Cardiac muscle cell (in vitro differentiated cells and primary cell): Measurements from ENCODE around the gene ACTC1. TPM values are rescaled to one million over a fixed set of nuclear protein-coding genes. Genes with fewer than 3 reads are reported as not detected.
"Not testable (repeated sequence)": the region's sequence is repeated elsewhere in the genome, so short reads cannot be mapped to it uniquely, and the experiment has no call there.

Experiments
- DNase-seq, 2 donors: peaks; one replicate each; pipeline versions ENCODE4 v3.0.0 to v3.0.0-alpha.2; 2010 to 2017; ENCODE audit warnings: low read depth in 1 of 2, low spot score in 1 of 2
- H3K27ac ChIP-seq: fragments of 200-600 bp; sonication (generic); 2 replicates; pipeline ENCODE4 v1.5.1; 2016
- H3K27me3 ChIP-seq: fragments of 200-600 bp; sonication (generic); 2 replicates; pipeline ENCODE4 v1.6.0; 2016; ENCODE audit warnings: control low read depth
- H3K36me3 ChIP-seq: fragments of 200-600 bp; sonication (generic); 2 replicates; pipeline ENCODE4 v1.5.1; 2016; ENCODE audit warnings: control low read depth
- H3K4me1 ChIP-seq: fragments of 200-600 bp; sonication (generic); 2 replicates; pipeline ENCODE4 v1.8.1; 2017; ENCODE audit warnings: low read depth, mild to moderate bottlenecking, mixed run types
- H3K4me3 ChIP-seq: fragments of 200-600 bp; sonication (generic); 2 replicates; pipeline ENCODE4 v1.5.1; 2016; ENCODE audit warnings: mild to moderate bottlenecking
- H3K9me3 ChIP-seq: fragments of 200-600 bp; sonication (generic); 2 replicates; pipeline ENCODE4 v1.5.1; 2017; ENCODE audit warnings: low read depth, mild to moderate bottlenecking, control low read depth
- CTCF ChIP-seq: IDR thresholded peaks from 2 replicates; pipeline ENCODE4 v1.5.1; 2012; ENCODE audit warnings: low read depth, mild to moderate bottlenecking, low read length
- polyA plus RNA-seq: library from polyadenylated mRNA; unstranded; fragments of >200 nt; fragmentation: Nextera tagmentation; extraction: Ambion mirVana; gene quantifications from 2 replicates; pipeline ENCODE4 v1.2.1, GENCODE V29; 2016
- total RNA-seq: library from RNA; depleted of rRNA; stranded (reverse); fragments of >200 nt; gene quantifications from 2 replicates; pipeline ENCODE4 v1.2.3, GENCODE V29; 2016

The ACTC1 gene
- total and polyA plus RNA-seq, 2 experiments from 2014 or later: 1,687 to 12,075 TPM

GRCh38 chr15:34821831-34822230 is 26.5 kb upstream of the ACTC1 start:
- TF ChIP-seq CTCF: no peak
- H3K27me3 ChIP-seq: no peaks in the 10 kb centered on the region
- no peak overlapping the region for H3K4me3 ChIP-seq
- H3K27ac ChIP-seq: no peak overlapping the region
- H3K9me3 ChIP-seq: no peaks in the 10 kb centered on the region
- H3K36me3 ChIP-seq: no peaks in the 10 kb centered on the region
- H3K4me1 ChIP-seq: peaks cover 4% of the 10 kb centered on the region
- no peak for DNase-seq

GRCh38 chr15:34820110-34820509 is 24.8 kb upstream of the ACTC1 start:
- DNase-seq: no peak
- Histone ChIP-seq H3K36me3 (no peaks in the 10 kb centered on the region), H3K4me3 (no peak overlapping the region)

GRCh38 chr15:34818526-34818925 is 23.2 kb upstream of the ACTC1 start:
- H3K4me3 ChIP-seq: no peak overlapping the region
- H3K36me3 ChIP-seq: no peaks in the 10 kb centered on the region
- no peak for TF ChIP-seq CTCF
- no peak for DNase-seq
- H3K4me1 ChIP-seq: peaks cover 10% of the 10 kb centered on the region
- H3K27me3 ChIP-seq: no peaks in the 10 kb centered on the region
- no peak overlapping the region for H3K27ac ChIP-seq
- no peaks in the 10 kb centered on the region for H3K9me3 ChIP-seq

More at GRCh38 chr15:34820110-34820509, 24.8 kb upstream of the ACTC1 start:
- no peak overlapping the region for H3K27ac ChIP-seq
- no peaks in the 10 kb centered on the region for H3K27me3 ChIP-seq
- no peaks in the 10 kb centered on the region for H3K9me3 ChIP-seq
- H3K4me1 ChIP-seq: peaks cover 4% of the 10 kb centered on the region
- TF ChIP-seq CTCF: no peak

GRCh38 chr15:34815836-34816235 is 20.5 kb upstream of the ACTC1 start:
- H3K27ac ChIP-seq: no peak overlapping the region
- H3K4me3 ChIP-seq: no peak overlapping the region
- H3K27me3 ChIP-seq: no peaks in the 10 kb centered on the region
- TF ChIP-seq CTCF: no peak
- no peak for DNase-seq
- peaks cover 24% of the 10 kb centered on the region for H3K4me1 ChIP-seq
- H3K36me3 ChIP-seq: no peaks in the 10 kb centered on the region
- no peaks in the 10 kb centered on the region for H3K9me3 ChIP-seq

GRCh38 chr15:34813446-34814190 is 18.3 kb upstream of the ACTC1 start:
- Histone ChIP-seq H3K4me1 (peaks cover 24% of the 10 kb centered on the region), H3K9me3 (no peaks in the 10 kb centered on the region), H3K27me3 (no peaks in the 10 kb centered on the region), H3K36me3 (no peaks in the 10 kb centered on the region), H3K27ac (peak overlapping the region; percentile 95), H3K4me3 (no peak overlapping the region)
- no peak for TF ChIP-seq CTCF
- DNase-seq: peak in 1 of 2 donors; percentile 14

- H3K4me1 ChIP-seq: peaks cover 24% of the 10 kb centered on the region
- H3K9me3 ChIP-seq, H3K36me3 ChIP-seq, H3K4me3 ChIP-seq, H3K27me3 ChIP-seq: not testable (repeated sequence)
- DNase-seq: peak in 1 of 2 donors; percentile 24
- peak overlapping the region; percentile 95 for H3K27ac ChIP-seq
Measured at GRCh38 chr15:34812868-34813365, 17.6 kb upstream of the ACTC1 start.
